Activated CD8-positive, alpha-beta memory T cell treated with anti-CD3 and anti-CD28 coated beads, Interleukin-2, amount 50 U/mL, for 1 hour (primary cell): ENCODE measurements around the gene ABHD16A.
A peak's percentile ranks its signal among the peaks of the same experiment; 100 is the strongest.

Experiments used
- DNase-seq: peaks from one replicate; pipeline ENCODE4 v3.0.0-alpha.2; 2020; ENCODE audit errors: extremely low read depth

Gene ABHD16A

GRCh38 chr6:31702819-31703716, at the start of gene ABHD16A:
Gene ABHD16A (minus strand): TSS chr6:31703324. CDS start chr6:31703281, 43 bp downstream.
- DNase-seq: peak; percentile 95

GRCh38 chr6:31752739-31753319, 49.7 kb upstream of the ABHD16A start:
- no peak for DNase-seq

- DNase-seq: no peak
Observed at GRCh38 chr6:31750411-31751022, 47.4 kb upstream of the ABHD16A start.

- DNase-seq: no peak
Observed at GRCh38 chr6:31749301-31750036, 46.3 kb upstream of the ABHD16A start.

GRCh38 chr6:31744422-31744821, 41.3 kb upstream of the ABHD16A start:
- DNase-seq: no peak

- no peak for DNase-seq
Observed at GRCh38 chr6:31742894-31743293, 39.8 kb upstream of the ABHD16A start.

- DNase-seq: no peak
Observed at GRCh38 chr6:31741815-31742214, 38.7 kb upstream of the ABHD16A start.

- no peak for DNase-seq
Observed at GRCh38 chr6:31740397-31741223, 37.5 kb upstream of the ABHD16A start.

GRCh38 chr6:31739639-31740396, 36.7 kb upstream of the ABHD16A start, which contains the start of gene MSH5:
Gene MSH5 (plus strand): TSS chr6:31740005. CDS start chr6:31740467, 462 bp downstream.
- peak; percentile 89 for DNase-seq

GRCh38 chr6:31737991-31738979, 35.2 kb upstream of the ABHD16A start:
- DNase-seq: no peak

- DNase-seq: no peak
Observed at GRCh38 chr6:31737315-31737990, 34.3 kb upstream of the ABHD16A start.

- DNase-seq: no peak
Observed at GRCh38 chr6:31736768-31737314, 33.7 kb upstream of the ABHD16A start.

- peak; percentile 49 for DNase-seq
Observed at GRCh38 chr6:31736021-31736767, 33.1 kb upstream of the ABHD16A start, which contains the start of gene CLIC1. Gene CLIC1 (minus strand): TSS chr6:31736530. CDS start chr6:31736300, 230 bp downstream.

- no peak for DNase-seq
Observed at GRCh38 chr6:31734821-31735406, 31.8 kb upstream of the ABHD16A start.

- no peak for DNase-seq
Observed at GRCh38 chr6:31734247-31734820, 31.2 kb upstream of the ABHD16A start.

GRCh38 chr6:31733734-31734133, 30.6 kb upstream of the ABHD16A start:
- no peak for DNase-seq

GRCh38 chr6:31732029-31732428, 28.9 kb upstream of the ABHD16A start:
- no peak for DNase-seq
